OCI-LY1 (cell line): ENCODE results near the gene SLC22A3.

Experiments used
- EZH2 ChIP-seq: fragments of 200-600 bp; sonication (generic), shearing (Covaris generic); IDR thresholded peaks from 2 replicates; pipeline ENCODE4 v1.8.0; 2017; ENCODE audit warnings: borderline replicate concordance, mixed run types, mild to moderate bottlenecking, antibody characterized with exemption, low read length, moderate library complexity, mixed read lengths
- TF ChIP-seq, protein P1 (sequence below): fragments of 200-600 bp; sonication (generic), shearing (Covaris generic); IDR thresholded peaks from 2 replicates; pipeline ENCODE4 v1.5.1; 2017; ENCODE audit warnings: mild to moderate bottlenecking, antibody characterized with exemption, low read length, moderate library complexity, mixed read lengths

DNA sequence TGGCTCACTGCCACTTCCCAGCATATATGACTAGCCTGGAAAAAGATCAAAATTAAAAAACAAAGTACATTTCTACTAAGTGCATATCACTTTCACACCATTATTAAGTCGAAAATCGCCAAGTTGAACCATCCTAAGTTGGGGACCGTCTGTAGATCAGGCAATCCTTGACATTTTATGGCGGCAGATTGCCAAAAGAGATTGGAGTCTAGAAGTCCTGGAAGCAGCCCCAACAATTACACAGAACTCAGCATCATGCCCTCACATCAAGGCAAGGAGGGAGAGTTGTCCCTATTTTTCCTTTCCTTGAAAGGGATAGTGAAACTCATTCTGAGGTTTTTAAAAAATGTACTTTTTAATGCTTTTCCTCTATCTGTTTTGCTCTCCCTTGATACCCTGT is 30.7 kb downstream of the SLC22A3 start:
- TF ChIP-seq, protein P1, sequence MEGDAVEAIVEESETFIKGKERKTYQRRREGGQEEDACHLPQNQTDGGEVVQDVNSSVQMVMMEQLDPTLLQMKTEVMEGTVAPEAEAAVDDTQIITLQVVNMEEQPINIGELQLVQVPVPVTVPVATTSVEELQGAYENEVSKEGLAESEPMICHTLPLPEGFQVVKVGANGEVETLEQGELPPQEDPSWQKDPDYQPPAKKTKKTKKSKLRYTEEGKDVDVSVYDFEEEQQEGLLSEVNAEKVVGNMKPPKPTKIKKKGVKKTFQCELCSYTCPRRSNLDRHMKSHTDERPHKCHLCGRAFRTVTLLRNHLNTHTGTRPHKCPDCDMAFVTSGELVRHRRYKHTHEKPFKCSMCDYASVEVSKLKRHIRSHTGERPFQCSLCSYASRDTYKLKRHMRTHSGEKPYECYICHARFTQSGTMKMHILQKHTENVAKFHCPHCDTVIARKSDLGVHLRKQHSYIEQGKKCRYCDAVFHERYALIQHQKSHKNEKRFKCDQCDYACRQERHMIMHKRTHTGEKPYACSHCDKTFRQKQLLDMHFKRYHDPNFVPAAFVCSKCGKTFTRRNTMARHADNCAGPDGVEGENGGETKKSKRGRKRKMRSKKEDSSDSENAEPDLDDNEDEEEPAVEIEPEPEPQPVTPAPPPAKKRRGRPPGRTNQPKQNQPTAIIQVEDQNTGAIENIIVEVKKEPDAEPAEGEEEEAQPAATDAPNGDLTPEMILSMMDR: no peak
- TF ChIP-seq EZH2: no peak
